NCI-H1930 (cell line): ENCODE data around the gene SPACA1.

Source experiments
- DNase-seq, 2 experiments: peaks; one replicate each; lab custom pipeline; 2025; lab: John Stamatoyannopoulos, UW

SPACA1 gene

GRCh38 chr6:88105741-88106340, 58.2 kb downstream of the SPACA1 start:
- DNase-seq: no peak

GRCh38 chr6:88107241-88107640, 59.6 kb downstream of the SPACA1 start:
- no peak for DNase-seq

- DNase-seq: no peak
Observed at GRCh38 chr6:88111991-88112390, 64.3 kb downstream of the SPACA1 start.

- no peak for DNase-seq
Observed at GRCh38 chr6:88114838-88115237, 67.2 kb downstream of the SPACA1 start.

GRCh38 chr6:88115307-88115706, 67.7 kb downstream of the SPACA1 start:
- no peak for DNase-seq

GRCh38 chr6:88116276-88116675, 68.6 kb downstream of the SPACA1 start:
- no peak for DNase-seq
